ENCODE results near the gene CD109. TPM values are rescaled to one million over a fixed set of nuclear protein-coding genes. Genes with fewer than 3 reads are reported as not detected.

The CD109 gene
- polyA plus RNA-seq, 3 donors: 0.17 to 0.30 (median 0.20) TPM

DNA sequence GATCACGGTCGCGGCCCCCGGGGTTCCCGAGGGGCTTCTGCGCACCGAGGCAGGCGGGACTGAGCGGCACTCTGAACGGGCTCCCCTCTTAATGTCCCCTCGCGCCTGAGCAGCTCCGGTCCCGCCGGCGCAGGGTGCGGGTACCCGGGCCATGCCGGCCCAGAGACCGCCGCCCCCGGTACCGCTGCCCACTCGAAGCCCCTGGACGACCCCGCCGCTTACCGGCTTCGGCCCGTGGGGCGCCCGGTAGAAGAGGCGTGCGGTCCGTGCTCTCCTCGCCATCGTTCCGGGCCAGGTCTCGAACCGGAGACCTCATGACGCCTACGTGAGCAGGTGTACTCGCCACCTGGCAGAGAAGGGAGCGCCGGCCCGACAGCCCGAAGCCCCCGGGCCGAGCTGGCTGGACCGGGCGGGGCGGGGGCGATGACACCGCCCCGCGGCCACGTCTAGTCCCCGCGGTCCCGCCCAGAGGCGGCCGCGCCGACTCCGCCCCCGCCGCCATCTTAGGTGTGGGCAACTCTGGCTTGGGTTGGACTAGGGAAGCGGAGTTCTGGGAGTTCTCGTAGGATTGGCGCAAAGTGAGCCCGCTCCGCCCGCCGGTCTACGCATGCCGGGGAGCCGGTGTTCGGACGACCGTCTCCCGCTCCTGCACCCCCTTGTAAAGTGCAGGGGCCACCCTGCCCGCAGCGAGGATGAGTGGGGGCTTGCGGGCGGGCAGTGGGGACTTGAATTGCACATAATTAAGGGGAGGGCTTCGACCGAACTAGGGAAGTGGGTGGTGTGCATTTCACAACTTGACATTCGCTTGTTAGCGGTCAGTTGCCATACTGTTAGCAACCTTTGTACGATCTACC is 42.2 kb upstream of the CD109 start, which contains the start of gene SLC17A5:
TSS of gene SLC17A5 (minus strand) at position 422 of the 854 bp plus-strand sequence. CDS start at position 316, 106 bp downstream.
- Histone ChIP-seq H3K79me2 (ENCODE audit: insufficient read depth, low read length) (peaks cover 44% of the 10 kb centered on the region), H2AFZ (ENCODE audit: insufficient read depth, low read depth, low read length, poor library complexity, severe bottlenecking) (peak within 1 kb of the TSS; percentile 85), H3K9me3 (replicated peaks in 1 of 2; ENCODE audit: control insufficient read depth in 1 of 2, insufficient read depth in 1 of 2, low read length in 2 of 2) (no peaks in the 10 kb centered on the region), H3K4me3 (replicated peaks in 1 of 3; ENCODE audit: low read depth in 2 of 3, low read length in 3 of 3) (peak within 1 kb of the TSS; percentile 80 to 92 (median 87)), H3K9ac (ENCODE audit: insufficient read depth, low read length, poor library complexity, severe bottlenecking) (peak within 1 kb of the TSS; percentile 99), H3K4me1 (ENCODE audit: control insufficient read depth in 1 of 2, insufficient read depth in 2 of 2, low read length in 2 of 2) (peaks cover 14 to 21% of the 10 kb centered on the region in 2 donors), H3K36me3 (replicated peaks in 1 of 2; ENCODE audit: control insufficient read depth in 1 of 2, insufficient read depth in 2 of 2, low read length in 2 of 2) (peaks cover 3 to 9% of the 10 kb centered on the region in 2 donors), H3K27me3 (ENCODE audit: control insufficient read depth in 2 of 2, insufficient read depth in 2 of 2, low read length in 2 of 2) (no peaks in the 10 kb centered on the region), H3K4me2 (replicated peaks; ENCODE audit: extremely low read depth, low read length, poor library complexity, severe bottlenecking) (peak within 1 kb of the TSS; percentile 92), H3K27ac (ENCODE audit: low read depth in 1 of 2, low read length in 2 of 2) (peak within 1 kb of the TSS; percentile 99 to 100), H4K20me1 (ENCODE audit: insufficient read depth, low read length) (no peaks in the 10 kb centered on the region)
- peak within 1 kb of the TSS; percentile 97 to 99 (median 98) for H3K27ac Mint-ChIP-seq
- peaks cover 13 to 20% of the 10 kb centered on the region in 2 donors for H3K36me3 Mint-ChIP-seq
- DNase-seq: peak; percentile 94 to 95 (median 95)
- peaks cover 0 to 2% (median 0%) of the 10 kb centered on the region in 3 donors for H3K27me3 Mint-ChIP-seq (ENCODE audit: low read depth in 3 of 3)
- intact Hi-C loops (cut with micrococcal nuclease): loop anchor here (2.0 to 10.0 kb wide), 3 partner anchors 69 to 133 kb away; partner anchors contain the start of gene EEF1A1 (in 2 of the 2)
- peaks cover 18% of the 10 kb centered on the region for H3K4me1 Mint-ChIP-seq
- under 1% methylated on average over 81 of the region's 90 CpGs for WGBS (ENCODE audit: insufficient coverage)
- H3K9me3 Mint-ChIP-seq: no peaks in the 10 kb centered on the region
- peak within 1 kb of the TSS; percentile 90 to 98 for H3K4me3 Mint-ChIP-seq
- TF ChIP-seq, protein P1, sequence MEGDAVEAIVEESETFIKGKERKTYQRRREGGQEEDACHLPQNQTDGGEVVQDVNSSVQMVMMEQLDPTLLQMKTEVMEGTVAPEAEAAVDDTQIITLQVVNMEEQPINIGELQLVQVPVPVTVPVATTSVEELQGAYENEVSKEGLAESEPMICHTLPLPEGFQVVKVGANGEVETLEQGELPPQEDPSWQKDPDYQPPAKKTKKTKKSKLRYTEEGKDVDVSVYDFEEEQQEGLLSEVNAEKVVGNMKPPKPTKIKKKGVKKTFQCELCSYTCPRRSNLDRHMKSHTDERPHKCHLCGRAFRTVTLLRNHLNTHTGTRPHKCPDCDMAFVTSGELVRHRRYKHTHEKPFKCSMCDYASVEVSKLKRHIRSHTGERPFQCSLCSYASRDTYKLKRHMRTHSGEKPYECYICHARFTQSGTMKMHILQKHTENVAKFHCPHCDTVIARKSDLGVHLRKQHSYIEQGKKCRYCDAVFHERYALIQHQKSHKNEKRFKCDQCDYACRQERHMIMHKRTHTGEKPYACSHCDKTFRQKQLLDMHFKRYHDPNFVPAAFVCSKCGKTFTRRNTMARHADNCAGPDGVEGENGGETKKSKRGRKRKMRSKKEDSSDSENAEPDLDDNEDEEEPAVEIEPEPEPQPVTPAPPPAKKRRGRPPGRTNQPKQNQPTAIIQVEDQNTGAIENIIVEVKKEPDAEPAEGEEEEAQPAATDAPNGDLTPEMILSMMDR (IDR thresholded peaks at IDR 0.05): no peak

DNA sequence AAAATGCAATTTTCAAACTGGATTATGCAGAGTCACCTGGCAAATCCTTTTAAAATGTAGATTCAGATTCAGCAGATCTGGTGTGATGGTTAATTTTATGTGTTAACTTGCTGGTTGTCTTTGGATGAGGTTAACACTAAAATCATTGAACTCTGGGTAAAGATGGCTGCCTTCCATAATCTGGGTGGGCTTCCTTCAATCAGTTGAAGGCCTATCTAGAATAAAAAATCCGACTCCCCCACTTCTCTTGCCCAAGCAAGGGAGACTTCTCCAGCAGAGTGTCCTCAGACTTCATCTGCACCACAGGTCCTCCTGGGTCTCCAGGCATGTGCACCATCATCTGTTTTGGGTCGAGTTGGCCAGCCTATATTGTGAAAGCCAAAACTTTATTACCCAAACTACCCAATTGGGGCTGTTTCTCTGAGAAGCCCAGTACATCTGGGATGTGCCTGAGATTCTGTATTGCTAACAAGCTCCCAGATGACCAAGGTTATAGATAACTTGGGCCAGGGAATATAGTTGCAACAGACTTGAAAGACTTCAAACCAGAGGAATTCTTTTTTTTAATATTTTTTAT is 40.6 kb upstream of the CD109 start:
- peak overlapping the region; percentile 80 to 92 (median 87) for H3K4me3 ChIP-seq (replicated peaks in 1 of 3; ENCODE audit: low read depth in 2 of 3, low read length in 3 of 3)
- H3K79me2 ChIP-seq (ENCODE audit: insufficient read depth, low read length): peaks cover 37% of the 10 kb centered on the region
- H3K9me3 Mint-ChIP-seq: no peaks in the 10 kb centered on the region
- H3K27ac ChIP-seq (ENCODE audit: low read depth in 1 of 2, low read length in 2 of 2): peak overlapping the region; percentile 22 to 99
- peak overlapping the region; percentile 85 for H2AFZ ChIP-seq (ENCODE audit: insufficient read depth, low read depth, low read length, poor library complexity, severe bottlenecking)
- H4K20me1 ChIP-seq (ENCODE audit: insufficient read depth, low read length): no peaks in the 10 kb centered on the region
- TF ChIP-seq, protein P1 (IDR thresholded peaks at IDR 0.05): no peak
- H3K9me3 ChIP-seq (replicated peaks in 1 of 2; ENCODE audit: control insufficient read depth in 1 of 2, insufficient read depth in 1 of 2, low read length in 2 of 2): no peaks in the 10 kb centered on the region
- peaks cover 0 to 2% (median 0%) of the 10 kb centered on the region in 3 donors for H3K27me3 Mint-ChIP-seq (ENCODE audit: low read depth in 3 of 3)
- peaks cover 18% of the 10 kb centered on the region for H3K4me1 Mint-ChIP-seq
- H3K4me2 ChIP-seq (replicated peaks; ENCODE audit: extremely low read depth, low read length, poor library complexity, severe bottlenecking): peak overlapping the region; percentile 92
- peaks cover 8 to 10% of the 10 kb centered on the region in 2 donors for H3K36me3 Mint-ChIP-seq
- no peaks in the 10 kb centered on the region for H3K36me3 ChIP-seq (replicated peaks in 1 of 2; ENCODE audit: control insufficient read depth in 1 of 2, insufficient read depth in 2 of 2, low read length in 2 of 2)
- peak overlapping the region; percentile 64 to 99 (median 98) for H3K27ac Mint-ChIP-seq
- no peak for DNase-seq
- H3K9ac ChIP-seq (ENCODE audit: insufficient read depth, low read length, poor library complexity, severe bottlenecking): peak overlapping the region; percentile 99
- H3K27me3 ChIP-seq (ENCODE audit: control insufficient read depth in 2 of 2, insufficient read depth in 2 of 2, low read length in 2 of 2): no peaks in the 10 kb centered on the region
- H3K4me1 ChIP-seq (ENCODE audit: control insufficient read depth in 1 of 2, insufficient read depth in 2 of 2, low read length in 2 of 2): peaks cover 14 to 21% of the 10 kb centered on the region in 2 donors
- WGBS (ENCODE audit: insufficient coverage): 83% methylated on average over 1 of the region's 2 CpGs
- peak overlapping the region; percentile 9 to 90 for H3K4me3 Mint-ChIP-seq
- intact Hi-C loops (cut with micrococcal nuclease): loop anchor here in 1 of 2 donors (10.0 kb wide), 1 partner anchor 71 kb away; no protein-coding TSS in a partner anchor

Measured in CD14-positive monocyte (primary cell).